Upper lobe of left lung (tissue), 6 donors: ENCODE data around the gene AMZ2. TPM values are rescaled to one million over a fixed set of nuclear protein-coding genes. Genes with fewer than 3 reads are reported as not detected.
"Not testable (repeated sequence)": the region's sequence is repeated elsewhere in the genome, so short reads cannot be mapped to it uniquely, and the experiment has no call there.

Experiments used
- ATAC-seq, 2 donors: fragments of 200-7000 bp; cut with Tn5 transposase; one replicate each; pipeline ENCODE4 v1.9.1; 2022; ENCODE audit warnings: mild to moderate bottlenecking in 2 of 2, moderate library complexity in 2 of 2; ENCODE audit not compliant: low FRiP score in 2 of 2
- DNase-seq, 2 donors: peaks; one replicate each; pipeline ENCODE4 v3.0.0-alpha.2; 2019 to 2020
- H3K27ac ChIP-seq, 4 donors: fragments of 200-600 bp; sonication (generic); one replicate each; pipeline ENCODE4 v1.5.1; 2016 to 2019
- H3K27me3 ChIP-seq, 4 donors: fragments of 200-600 bp; sonication (generic); one replicate each; pipeline ENCODE4 v1.5.1; 2017 to 2019
- H3K36me3 ChIP-seq, 4 donors: fragments of 200-600 bp; sonication (generic); one replicate each; pipeline ENCODE4 v1.5.1; 2016 to 2019
- H3K4me1 ChIP-seq, 4 donors: fragments of 200-600 bp; sonication (generic); one replicate each; pipeline ENCODE4 v1.5.1; 2018 to 2019
- H3K4me3 ChIP-seq, 4 donors: fragments of 200-600 bp; sonication (generic); one replicate each; pipeline ENCODE4 v1.5.1; 2017 to 2019; ENCODE audit warnings: mild to moderate bottlenecking in 2 of 4, moderate library complexity in 1 of 4
- H3K9me3 ChIP-seq, 4 donors: fragments of 200-600 bp; sonication (generic); one replicate each; pipeline ENCODE4 v1.5.1; 2018 to 2019
- CTCF ChIP-seq, 6 experiments: fragments of 450-650 bp in 4 of 6; fragments of 200-600 bp in 2 of 6; sonication (generic) in 2 of 6; IDR thresholded peaks; one replicate each; pipeline ENCODE4 v1.5.1; 2016 to 2019; ENCODE audit warnings: antibody characterized with exemption in 6 of 6
- EP300 ChIP-seq, 4 donors: sonication (generic); formaldehyde crosslinking; IDR thresholded peaks; one replicate each; pipeline ENCODE4 v1.5.1; 2017; ENCODE audit warnings: antibody characterized with exemption in 4 of 4, control low read depth in 2 of 4
- POLR2A ChIP-seq, 4 donors: fragments of 450-650 bp; IDR thresholded peaks; one replicate each; pipeline ENCODE4 v1.5.1; 2016 to 2017; ENCODE audit warnings: antibody characterized with exemption in 4 of 4, mild to moderate bottlenecking in 2 of 4
- POLR2AphosphoS5 ChIP-seq, 2 donors: sonication (generic); formaldehyde crosslinking; IDR thresholded peaks; one replicate each; pipeline ENCODE4 v1.5.1; 2017; ENCODE audit warnings: antibody characterized with exemption in 2 of 2
- WGBS, 2 donors: methylation state at CpG; one replicate each; pipeline ENCODE4 v1.1.5; 2017 to 2018; 5-methylcytosine and 5-hydroxymethylcytosine counted together
- total RNA-seq, 6 donors: library from RNA; depleted of rRNA in 4 of 6; stranded (reverse); fragments of >200 nt in 4 of 6; gene quantifications; one replicate each; pipeline versions ENCODE4 v1.1.0 to v1.2.1, GENCODE V29; 2016 to 2021
- donor health status: DM: no; HTN: no; CAD: no; lungs with moderate emphysema.
- donor health status: DM: no; HTN: yes; CAD: no; lungs with severe emphysema.

The AMZ2 gene
- total RNA-seq, 6 donors from 2014 or later: 19.4 to 50.3 (median 45.8) TPM

DNA sequence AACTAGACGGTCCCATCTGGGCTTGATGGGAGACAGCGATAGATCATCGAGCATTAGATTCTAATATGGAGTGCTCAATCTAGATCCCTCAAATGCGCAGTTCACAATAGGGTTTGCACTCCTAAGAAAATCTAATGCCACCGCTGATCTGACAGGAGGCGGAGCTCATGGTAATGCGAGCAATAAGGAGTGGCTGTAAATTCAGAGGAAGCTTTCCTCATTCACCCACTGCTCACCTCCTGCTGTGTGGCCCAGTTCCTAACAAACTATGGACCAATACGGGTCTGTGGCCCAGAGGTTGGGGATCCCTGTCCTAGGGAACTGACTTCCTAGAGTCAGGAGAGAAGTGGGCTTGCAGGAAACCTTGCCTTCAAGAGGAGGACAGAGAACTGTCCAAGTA, 25.2 kb upstream of the AMZ2 start:
- ATAC-seq (no peak), DNase-seq (no peak)
- WGBS, 2 donors: 94 to 97% methylated on average over 8 of the region's 8 CpGs
- H3K27ac ChIP-seq: no peak overlapping the region
- H3K4me1 ChIP-seq: no peaks in the 10 kb centered on the region
- H3K27me3 ChIP-seq: no peaks in the 10 kb centered on the region
- no peak overlapping the region for H3K4me3 ChIP-seq
- peaks cover 0 to 4% (median 0%) of the 10 kb centered on the region in 4 donors for H3K36me3 ChIP-seq
- TF ChIP-seq POLR2AphosphoS5 (IDR thresholded peaks at IDR 0.05) (no peak), CTCF (IDR thresholded peaks at IDR 0.05) (no peak), POLR2A (IDR thresholded peaks at IDR 0.05) (no peak), EP300 (IDR thresholded peaks at IDR 0.05) (no peak)
- no peaks in the 10 kb centered on the region for H3K9me3 ChIP-seq

- not testable (repeated sequence) for H3K4me3 ChIP-seq, H3K27ac ChIP-seq, DNase-seq, H3K4me1 ChIP-seq, H3K36me3 ChIP-seq, H3K27me3 ChIP-seq, ATAC-seq, H3K9me3 ChIP-seq
- WGBS, 2 donors: 82 to 87% methylated on average over 4 of the region's 4 CpGs
These were observed 22.8 kb upstream of the AMZ2 start for GRCh38 chr17:68225055-68225454.

GRCh38 chr17:68228039-68228680, 19.7 kb upstream of the AMZ2 start:
- not testable (repeated sequence) for H3K27ac ChIP-seq, DNase-seq, H3K36me3 ChIP-seq, H3K9me3 ChIP-seq, H3K4me1 ChIP-seq, H3K4me3 ChIP-seq, H3K27me3 ChIP-seq
- WGBS, 2 donors: 85 to 88% methylated on average over 8 to 9 of the region's 9 CpGs
- ATAC-seq: peak in 1 of 2 donors; percentile 15

- Histone ChIP-seq H3K4me1 (no peaks in the 10 kb centered on the region), H3K36me3 (no peaks in the 10 kb centered on the region), H3K27me3 (no peaks in the 10 kb centered on the region), H3K9me3 (no peaks in the 10 kb centered on the region), H3K4me3 (no peak overlapping the region), H3K27ac (no peak overlapping the region)
- DNase-seq: peak in 1 of 2 donors; percentile 33
- 74 to 80% methylated on average over 11 to 17 of the region's 17 CpGs for WGBS, 2 donors
- peak in 1 of 2 donors; percentile 44 for ATAC-seq
- TF ChIP-seq POLR2AphosphoS5 (IDR thresholded peaks at IDR 0.05) (no peak), POLR2A (IDR thresholded peaks at IDR 0.05) (no peak), EP300 (IDR thresholded peaks at IDR 0.05) (no peak), CTCF (IDR thresholded peaks at IDR 0.05) (no peak)
These were observed 18.8 kb upstream of the AMZ2 start for GRCh38 chr17:68228817-68229570.

DNA sequence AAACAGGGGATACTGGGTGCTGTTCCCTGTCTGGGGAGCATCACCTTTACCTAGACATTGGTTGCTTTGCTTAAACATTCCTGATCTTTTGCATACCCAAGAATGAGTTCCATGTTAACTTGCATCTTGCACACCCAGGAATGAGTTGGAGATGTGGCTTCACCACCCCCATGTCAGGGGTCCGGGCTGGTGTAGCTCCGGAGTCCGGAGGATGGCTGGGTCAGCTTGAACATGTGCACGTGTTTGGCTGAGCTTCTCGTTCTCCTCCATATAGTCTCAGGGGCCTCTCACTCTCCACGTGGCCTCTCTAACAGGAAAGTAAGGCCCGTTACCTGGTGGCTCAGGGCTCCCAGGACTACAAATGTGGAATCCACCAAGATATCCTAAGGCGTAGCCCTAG, 18.2 kb upstream of the AMZ2 start:
- 91% methylated on average over 8 of the region's 8 CpGs for WGBS, 2 donors
- H3K36me3 ChIP-seq: no peaks in the 10 kb centered on the region
- TF ChIP-seq CTCF (IDR thresholded peaks at IDR 0.05) (no peak), EP300 (IDR thresholded peaks at IDR 0.05) (no peak), POLR2A (IDR thresholded peaks at IDR 0.05) (no peak), POLR2AphosphoS5 (IDR thresholded peaks at IDR 0.05) (no peak)
- H3K4me3 ChIP-seq: no peak overlapping the region
- no peaks in the 10 kb centered on the region for H3K9me3 ChIP-seq
- no peak overlapping the region for H3K27ac ChIP-seq
- DNase-seq (no peak), ATAC-seq (no peak)
- H3K27me3 ChIP-seq: no peaks in the 10 kb centered on the region
- no peaks in the 10 kb centered on the region for H3K4me1 ChIP-seq

GRCh38 chr17:68231131-68231530, 16.7 kb upstream of the AMZ2 start:
- not testable (repeated sequence) for DNase-seq

More at GRCh38 chr17:68231131-68231530, 16.7 kb upstream of the AMZ2 start:
- 98 to 100% methylated on average over 4 of the region's 4 CpGs for WGBS, 2 donors
- not testable (repeated sequence) for ATAC-seq, H3K4me3 ChIP-seq, H3K4me1 ChIP-seq, H3K9me3 ChIP-seq, H3K27me3 ChIP-seq, H3K27ac ChIP-seq, H3K36me3 ChIP-seq
